HUES48 (cell line): ENCODE results near the gene TMEM255B.
A peak's percentile ranks its signal among the peaks of the same experiment; 100 is the strongest.
"Not testable (repeated sequence)": the region's sequence is repeated elsewhere in the genome, so short reads cannot be mapped to it uniquely, and the experiment has no call there.

ENCODE experiments used
- H3K27ac ChIP-seq: one replicate; pipeline ENCODE4 v1.7.0; 2013; ENCODE audit warnings: low read depth, low read length, inconsistent platforms
- H3K27me3 ChIP-seq: 2 replicates; pipeline ENCODE4 v1.6.1; 2013; ENCODE audit warnings: mild to moderate bottlenecking, low read length; ENCODE audit not compliant: control insufficient read depth, insufficient read depth
- H3K36me3 ChIP-seq: 2 replicates; pipeline ENCODE4 v1.6.1; 2013; ENCODE audit warnings: low read length; ENCODE audit not compliant: control insufficient read depth, insufficient read depth
- H3K4me1 ChIP-seq: 2 replicates; pipeline ENCODE4 v1.6.1; 2013; ENCODE audit warnings: mild to moderate bottlenecking, low read length; ENCODE audit not compliant: control insufficient read depth, insufficient read depth
- H3K4me3 ChIP-seq: 2 replicates; pipeline ENCODE4 v1.5.1; 2013; ENCODE audit warnings: mild to moderate bottlenecking, low read depth, low read length
- H3K9ac ChIP-seq: 2 replicates; pipeline ENCODE4 v1.6.1; 2013; ENCODE audit warnings: mild to moderate bottlenecking, low read depth, low read length, moderate library complexity
- H3K9me3 ChIP-seq: 2 replicates; pipeline ENCODE4 v1.6.1; 2013; ENCODE audit warnings: low read length; ENCODE audit not compliant: control insufficient read depth, insufficient read depth

Gene TMEM255B

DNA sequence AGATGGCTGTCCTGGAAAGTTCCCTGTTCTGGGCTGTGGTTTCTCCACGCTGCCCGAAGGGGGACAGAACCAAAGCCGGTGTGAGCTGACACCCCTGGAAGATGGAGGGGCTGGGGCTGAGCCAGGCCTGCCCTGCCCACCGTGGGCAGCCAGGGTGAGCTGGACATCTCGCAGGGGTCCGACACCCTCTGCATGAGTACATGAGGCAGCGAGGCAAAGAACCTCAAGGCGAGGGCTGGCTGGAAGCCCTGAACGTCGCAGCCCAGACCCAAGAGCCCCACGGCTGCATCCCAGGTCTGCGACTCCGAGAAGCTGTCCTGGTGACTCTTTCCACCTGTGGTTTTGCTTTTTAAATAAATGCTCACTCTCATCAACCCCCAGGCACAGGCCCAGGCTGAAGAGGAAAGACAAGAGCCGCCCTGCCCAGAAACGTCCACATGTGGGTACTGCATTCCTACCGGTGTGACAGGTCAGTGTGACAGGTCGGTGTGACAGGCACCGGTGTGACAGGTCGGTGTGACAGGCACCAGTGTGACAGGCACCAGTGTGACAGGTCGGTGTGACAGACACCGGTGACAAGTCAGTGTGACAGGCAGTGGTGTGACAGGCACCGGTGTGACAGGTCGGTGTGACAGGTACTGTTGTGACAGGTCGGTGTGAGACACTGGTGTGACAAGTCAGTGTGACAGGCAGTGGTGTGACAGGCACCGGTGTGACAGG, 74.2 kb downstream of the TMEM255B start:
- peaks cover 18% of the 10 kb centered on the region for H3K36me3 ChIP-seq
- peaks cover 5% of the 10 kb centered on the region; the same call in 1 of the 2 replicates for H3K4me1 ChIP-seq
- H3K27ac ChIP-seq: no peak overlapping the region
- no peaks in the 10 kb centered on the region for H3K9me3 ChIP-seq
- no peak overlapping the region for H3K9ac ChIP-seq
- no peaks in the 10 kb centered on the region for H3K27me3 ChIP-seq
- H3K4me3 ChIP-seq: no peak overlapping the region

DNA sequence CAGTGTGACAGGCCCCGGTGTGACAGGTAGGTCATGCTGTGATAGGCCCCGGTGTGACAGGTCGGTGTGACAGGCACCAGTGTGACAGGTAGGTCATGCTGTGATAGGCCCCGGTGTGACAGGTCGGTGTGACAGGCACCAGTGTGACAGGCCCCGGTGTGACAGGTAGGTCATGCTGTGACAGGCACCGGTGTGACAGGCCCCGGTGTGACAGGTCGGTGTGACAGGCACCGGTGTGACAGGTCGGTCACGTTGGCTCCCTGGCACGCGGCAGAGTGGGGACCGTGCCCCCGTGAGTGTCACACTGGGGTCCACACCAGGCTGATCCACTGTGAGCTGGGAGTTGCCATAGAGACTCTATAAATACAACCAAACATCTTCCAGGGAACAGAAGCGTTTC, 75.0 kb downstream of the TMEM255B start:
- not testable (repeated sequence) for H3K27ac ChIP-seq, H3K4me3 ChIP-seq, H3K9me3 ChIP-seq, H3K27me3 ChIP-seq, H3K9ac ChIP-seq, H3K4me1 ChIP-seq
- H3K36me3 ChIP-seq: peaks cover 18% of the 10 kb centered on the region

DNA sequence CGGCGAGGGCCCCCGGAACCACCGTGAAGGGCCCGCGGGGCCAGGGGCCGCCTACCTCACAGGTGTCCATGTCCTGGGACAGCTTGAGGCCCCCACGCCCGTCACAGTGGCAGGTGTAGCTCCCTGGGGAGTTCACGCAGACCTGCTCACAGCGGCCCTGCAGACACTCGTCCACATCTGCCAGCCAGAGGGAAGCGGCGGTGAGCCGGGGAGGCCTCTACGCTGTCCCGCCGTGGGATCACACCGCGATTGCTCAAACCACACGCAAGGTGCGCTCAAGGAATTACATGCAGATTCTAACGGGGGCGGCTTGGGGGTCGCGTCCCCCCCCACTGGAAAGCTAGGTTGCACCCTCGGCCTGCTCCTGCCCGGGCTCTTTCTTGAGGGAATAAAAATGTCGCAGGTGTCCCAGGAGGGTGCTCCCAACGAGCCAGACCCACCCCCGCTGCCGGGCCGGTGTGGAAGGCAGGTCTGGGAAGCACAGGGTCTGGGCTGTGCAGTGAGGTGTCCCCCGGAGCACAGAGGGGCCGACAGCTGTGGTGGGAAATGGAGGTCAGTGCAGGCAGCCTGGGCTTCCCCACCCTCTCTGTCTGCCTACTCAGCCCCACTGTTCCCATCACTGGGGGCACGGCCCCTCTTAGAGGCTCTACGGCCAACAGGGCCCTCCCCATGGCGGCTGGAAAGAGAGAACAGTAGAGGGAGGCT, 75.6 kb downstream of the TMEM255B start:
- H3K36me3 ChIP-seq: peaks cover 18% of the 10 kb centered on the region
- H3K9me3 ChIP-seq: no peaks in the 10 kb centered on the region
- H3K4me3 ChIP-seq: no peak overlapping the region
- H3K27me3 ChIP-seq: no peaks in the 10 kb centered on the region
- H3K27ac ChIP-seq: no peak overlapping the region
- H3K9ac ChIP-seq: no peak overlapping the region
- peaks cover 5% of the 10 kb centered on the region; the same call in 1 of the 2 replicates for H3K4me1 ChIP-seq

DNA sequence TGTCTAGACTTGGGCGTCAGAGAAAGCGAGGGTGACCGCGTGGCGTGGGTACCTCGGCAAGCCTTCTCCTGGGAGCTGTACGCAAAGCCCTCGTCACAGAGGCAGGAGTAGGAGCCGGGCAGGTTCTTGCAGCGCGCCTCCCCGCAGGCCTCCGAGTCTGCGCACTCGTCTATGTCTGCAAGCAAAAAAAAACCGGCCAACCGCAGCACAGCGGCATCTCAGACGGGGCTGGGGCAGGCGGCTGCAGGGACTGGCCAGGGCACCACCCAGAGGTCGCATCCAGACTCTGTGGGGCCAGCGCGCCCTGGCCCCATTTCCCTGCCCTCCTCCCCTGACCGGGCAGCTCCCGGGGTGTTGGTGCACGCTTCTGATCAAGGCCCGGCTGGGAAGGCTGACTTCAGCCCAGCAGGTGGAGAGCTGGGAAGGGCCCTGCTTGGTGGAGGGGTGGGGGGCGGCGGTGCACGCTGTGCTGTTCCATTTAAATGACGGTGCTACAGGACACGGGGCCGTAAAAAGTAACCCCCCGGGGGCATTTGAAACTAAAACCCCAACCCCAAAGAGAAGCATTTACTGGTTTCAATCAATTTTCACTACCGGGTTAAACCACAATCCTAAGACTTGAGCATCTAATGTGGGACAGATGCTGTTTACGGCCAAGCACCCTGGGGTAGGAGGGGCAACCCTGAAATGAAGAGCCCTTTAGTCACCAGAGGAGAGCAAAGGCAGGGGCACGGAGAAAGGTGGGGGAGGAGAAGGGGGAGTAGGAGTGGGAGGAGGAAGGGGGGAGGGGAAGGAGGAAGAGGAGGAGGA, 76.6 kb downstream of the TMEM255B start:
- Histone ChIP-seq H3K27me3 (no peaks in the 10 kb centered on the region), H3K27ac (no peak overlapping the region), H3K36me3 (peaks cover 18% of the 10 kb centered on the region), H3K4me1 (peaks cover 5% of the 10 kb centered on the region; the same call in 1 of the 2 replicates), H3K9ac (no peak overlapping the region), H3K4me3 (no peak overlapping the region), H3K9me3 (no peaks in the 10 kb centered on the region)

DNA sequence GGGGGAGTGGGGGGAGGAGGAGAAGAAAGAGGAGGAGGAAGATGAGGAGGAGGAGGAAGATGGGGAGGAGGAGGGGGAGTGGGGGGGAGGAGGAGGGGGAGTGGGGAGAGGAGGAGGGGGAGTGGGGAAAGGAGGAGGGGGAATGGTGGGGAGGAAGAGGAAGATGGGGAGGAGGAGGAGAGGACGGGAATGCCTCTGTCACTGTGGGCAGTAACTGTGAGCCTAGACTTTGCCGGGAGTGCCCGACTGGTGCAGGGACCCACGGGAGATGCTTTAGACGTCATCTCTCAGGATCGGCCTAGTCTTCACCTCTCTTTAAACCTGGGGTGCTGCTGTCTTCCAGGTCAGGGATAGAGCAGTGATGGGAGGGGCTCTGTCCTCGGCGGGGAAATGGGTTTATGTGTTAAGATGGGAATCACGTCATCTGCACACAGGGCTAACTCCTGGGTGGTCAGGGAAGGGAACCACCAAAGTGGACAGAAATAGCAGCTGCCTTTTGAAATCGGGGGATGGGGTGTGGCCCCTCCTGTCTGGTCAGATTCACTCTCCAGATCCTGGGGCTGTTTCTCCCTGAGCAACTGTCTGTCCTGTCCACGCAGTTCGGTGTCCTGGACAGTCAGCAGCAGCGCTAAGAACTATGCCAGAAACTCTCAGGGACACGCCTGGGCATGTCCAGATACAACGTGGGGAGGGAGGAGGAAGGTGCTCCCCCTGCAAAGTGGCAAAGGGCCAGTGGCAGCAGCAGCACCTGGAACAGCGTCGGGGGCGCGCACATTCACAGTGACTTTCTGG, 77.9 kb downstream of the TMEM255B start:
- H3K9ac ChIP-seq: no peak overlapping the region
- H3K9me3 ChIP-seq: no peaks in the 10 kb centered on the region
- H3K27ac ChIP-seq: peak overlapping the region; percentile 16
- H3K27me3 ChIP-seq: no peaks in the 10 kb centered on the region
- H3K4me3 ChIP-seq: no peak overlapping the region
- H3K4me1 ChIP-seq: peaks cover 5% of the 10 kb centered on the region; the same call in 1 of the 2 replicates
- H3K36me3 ChIP-seq: peaks cover 18% of the 10 kb centered on the region

DNA sequence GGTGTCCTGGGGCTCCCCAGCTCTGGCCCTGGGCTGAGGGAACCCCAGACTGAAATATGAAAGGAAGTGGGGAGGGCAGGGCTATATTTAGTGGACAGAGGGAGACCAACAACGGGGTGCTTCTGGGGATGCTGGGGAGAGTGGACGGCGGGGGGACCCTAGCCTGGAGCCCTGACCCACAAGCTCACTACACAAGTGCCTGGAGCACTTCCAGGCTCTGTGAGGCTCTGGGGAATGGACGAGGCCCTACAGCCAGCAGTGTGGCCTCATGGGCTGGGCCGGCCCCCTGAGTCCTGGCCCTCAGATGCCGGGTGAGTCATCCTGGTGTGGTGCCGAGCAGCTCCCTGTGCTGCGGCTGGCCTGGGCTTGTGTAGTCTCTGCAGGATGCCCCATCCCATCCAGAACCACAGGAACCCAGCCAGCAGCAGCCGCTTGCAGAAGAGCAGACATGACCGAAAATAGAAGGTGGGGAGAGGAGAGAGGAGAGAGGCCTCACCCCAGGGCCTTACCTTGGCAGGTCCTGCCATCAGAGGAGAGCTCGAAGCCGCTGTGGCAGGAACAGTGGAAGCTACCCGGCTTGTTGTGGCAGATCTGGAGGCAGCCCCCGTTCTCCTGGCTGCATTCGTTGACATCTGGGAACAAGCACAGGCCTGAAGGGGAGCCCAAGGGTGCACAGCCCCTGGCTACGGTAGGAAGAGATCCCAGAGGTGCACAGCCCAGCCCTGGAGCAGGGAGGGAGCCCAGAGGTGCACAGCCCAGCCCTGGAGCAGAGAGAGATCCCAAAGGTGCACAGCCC, 78.7 kb downstream of the TMEM255B start:
- H3K4me1 ChIP-seq: peaks cover 5% of the 10 kb centered on the region; the same call in 1 of the 2 replicates
- H3K36me3 ChIP-seq: peaks cover 14% of the 10 kb centered on the region
- no peaks in the 10 kb centered on the region for H3K27me3 ChIP-seq
- peak overlapping the region; percentile 20 for H3K27ac ChIP-seq
- no peak overlapping the region for H3K4me3 ChIP-seq
- H3K9me3 ChIP-seq: no peaks in the 10 kb centered on the region
- no peak overlapping the region for H3K9ac ChIP-seq

DNA sequence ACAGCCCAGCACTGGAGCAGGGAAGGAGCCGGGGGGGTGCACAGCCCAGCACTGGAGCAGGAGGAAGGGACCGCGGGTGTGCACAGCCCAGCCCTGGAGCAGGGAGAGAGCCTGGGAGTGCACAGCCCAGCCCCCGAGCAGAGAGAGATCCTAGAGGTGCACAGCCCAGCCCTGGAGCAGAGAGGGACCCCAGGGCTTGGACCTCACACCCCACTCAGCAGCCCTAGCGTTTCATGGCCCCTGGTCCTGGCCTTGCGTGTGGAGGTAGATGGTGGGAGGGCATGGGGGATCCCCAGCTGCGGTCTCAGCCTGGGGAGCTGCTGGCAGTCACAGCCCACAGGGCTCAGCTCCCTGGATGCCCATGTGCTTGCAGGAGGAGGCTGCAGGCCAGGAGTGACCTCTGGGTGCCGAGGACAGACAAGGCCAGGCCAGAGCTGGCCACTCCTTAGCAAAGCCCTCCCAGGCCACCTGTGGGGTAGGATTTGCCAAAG, 79.7 kb downstream of the TMEM255B start:
- Histone ChIP-seq H3K4me1 (peaks cover 5% of the 10 kb centered on the region; the same call in 1 of the 2 replicates), H3K9ac (no peak overlapping the region), H3K36me3 (peaks cover 10% of the 10 kb centered on the region), H3K4me3 (no peak overlapping the region), H3K27me3 (no peaks in the 10 kb centered on the region), H3K27ac (no peak overlapping the region), H3K9me3 (no peaks in the 10 kb centered on the region)

DNA sequence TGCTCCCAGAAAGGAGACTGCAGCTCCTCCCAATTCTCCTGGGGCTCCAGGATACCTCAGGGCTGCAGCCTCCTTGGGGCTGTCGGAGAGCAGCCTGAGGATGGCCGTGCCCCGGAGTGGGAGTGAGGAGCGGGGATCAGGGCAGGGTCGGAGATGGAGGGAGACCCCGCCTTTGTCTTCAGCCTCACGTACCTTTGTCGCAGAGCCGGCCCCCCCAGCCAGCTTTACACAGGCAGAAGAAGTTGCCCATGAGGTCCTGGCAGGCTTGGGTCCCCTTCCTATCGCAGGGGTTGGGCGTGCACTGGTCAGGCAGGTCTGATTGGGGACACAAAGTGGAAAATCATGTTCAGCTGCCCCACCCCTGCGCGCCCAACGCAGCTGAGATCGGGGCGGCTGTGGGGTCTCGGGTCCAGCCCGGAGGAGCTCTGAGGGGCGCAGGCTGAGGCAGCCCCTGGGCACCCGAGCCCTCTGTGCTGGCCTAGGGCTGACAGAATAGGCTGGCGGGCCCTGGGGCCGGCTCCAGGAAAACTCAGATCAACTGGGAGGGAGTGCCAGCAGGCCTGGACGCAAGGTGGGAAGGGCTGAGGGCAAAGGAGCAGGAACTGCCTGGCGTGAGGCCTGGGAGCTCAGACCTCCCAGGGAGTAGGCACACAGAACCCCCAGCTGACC, 80.6 kb downstream of the TMEM255B start:
- Histone ChIP-seq H3K36me3 (peaks cover 5% of the 10 kb centered on the region; the same call in 1 of the 2 replicates), H3K9me3 (no peaks in the 10 kb centered on the region), H3K27ac (no peak overlapping the region), H3K27me3 (no peaks in the 10 kb centered on the region), H3K4me1 (peaks cover 5% of the 10 kb centered on the region; the same call in 1 of the 2 replicates), H3K4me3 (no peak overlapping the region), H3K9ac (no peak overlapping the region)

DNA sequence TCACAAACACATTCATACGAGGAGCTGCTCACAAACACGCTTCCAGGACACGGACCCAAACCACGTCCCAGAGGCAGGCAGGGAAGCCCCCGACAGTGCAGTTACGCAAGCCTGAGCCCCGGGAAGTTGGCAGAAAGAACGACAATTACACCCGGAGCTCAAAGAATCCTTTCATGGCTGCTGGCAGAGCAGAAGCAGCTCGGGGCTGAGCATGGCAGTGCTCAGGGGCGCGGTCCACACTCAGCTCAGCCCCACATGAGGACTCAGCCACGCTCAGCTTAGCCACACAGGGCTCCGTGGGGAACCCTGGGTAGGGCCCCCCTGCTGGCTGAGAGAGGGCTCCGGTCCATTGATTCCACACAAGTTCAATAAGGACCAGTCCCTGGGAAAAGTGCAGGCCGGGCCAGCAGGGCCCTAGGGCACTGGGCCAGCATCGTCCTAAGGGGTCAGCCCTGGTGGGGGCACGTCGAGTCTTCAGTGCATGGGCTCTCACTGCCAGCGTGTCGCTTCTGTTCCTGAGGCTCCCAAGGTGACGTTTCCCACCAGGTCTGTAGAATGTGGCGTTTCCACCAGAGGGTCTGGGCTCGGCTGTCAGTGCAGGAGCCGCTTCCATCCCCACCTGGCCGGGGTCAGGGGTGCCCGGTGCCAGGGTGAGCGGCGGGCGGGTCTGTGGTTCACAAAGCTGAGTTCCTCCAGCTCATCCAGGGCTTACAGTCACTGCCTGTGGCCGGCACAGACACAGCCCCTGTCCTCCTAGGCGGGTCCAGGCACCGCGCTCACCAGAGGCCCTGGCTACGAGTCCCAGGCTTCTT, 81.7 kb downstream of the TMEM255B start:
- no peak overlapping the region for H3K27ac ChIP-seq
- peaks cover 5% of the 10 kb centered on the region; the same call in 1 of the 2 replicates for H3K4me1 ChIP-seq
- no peaks in the 10 kb centered on the region for H3K36me3 ChIP-seq
- H3K9ac ChIP-seq: no peak overlapping the region; the same call in 1 of the 2 replicates
- H3K4me3 ChIP-seq: no peak overlapping the region
- no peaks in the 10 kb centered on the region for H3K27me3 ChIP-seq
- no peaks in the 10 kb centered on the region for H3K9me3 ChIP-seq
